H1 (cell line): ENCODE measurements around the gene STAT1. TPM values are rescaled to one million over a fixed set of nuclear protein-coding genes. Genes with fewer than 3 reads are reported as not detected.

Experiments used
- CTCF ChIA-PET: fragments of 300-600 bp; sonication (Branson Sonifier 250); formaldehyde crosslinking; loops from one replicate; lab custom pipeline; 2021; ENCODE audit not compliant: partially characterized antibody; lab: Charles Lee
- POLR2A ChIA-PET: fragments of 300-600 bp; sonication (Branson Sonifier 250); formaldehyde crosslinking; loops from one replicate; lab custom pipeline; 2021; ENCODE audit warnings: inconsistent platforms; ENCODE audit not compliant: partially characterized antibody; lab: Charles Lee
- DNase-seq, 2 experiments: peaks; one replicate each; pipeline versions ENCODE4 v3.0.0 to v3.0.0-alpha.2; 2010 to 2022; ENCODE audit warnings: low spot score in 2 of 2, low read depth in 1 of 2, mixed read lengths in 1 of 2
- FAIRE-seq: peaks from 2 replicates; lab custom pipeline; 2011; peaks lifted over from hg19 to GRCh38; lab: Jason Lieb, UNC
- H2AFZ ChIP-seq: 2 replicates; pipeline ENCODE4 v1.8.1; 2012; ENCODE audit warnings: low read length, inconsistent platforms
- H2AK5ac ChIP-seq: 2 replicates; pipeline ENCODE4 v1.6.1; 2013; ENCODE audit warnings: low read depth, low read length
- H2BK120ac ChIP-seq: replicated peaks from 2 replicates; pipeline ENCODE3; 2013; ENCODE audit warnings: low read depth, low read length, inconsistent platforms
- H2BK12ac ChIP-seq: 2 replicates; pipeline ENCODE4 v1.6.1; 2013; ENCODE audit warnings: low read depth, low read length
- H2BK15ac ChIP-seq: 2 replicates; pipeline ENCODE4 v1.6.1; 2013; ENCODE audit warnings: low read length
- H2BK20ac ChIP-seq: 2 replicates; pipeline ENCODE4 v1.6.1; 2013; ENCODE audit warnings: low read length
- H2BK5ac ChIP-seq: 2 replicates; pipeline ENCODE4 v1.6.1; 2013; ENCODE audit warnings: low read depth, low read length
- H3K14ac ChIP-seq: 2 replicates; pipeline ENCODE4 v1.6.1; 2013; ENCODE audit warnings: inconsistent platforms; ENCODE audit not compliant: insufficient read length
- H3K18ac ChIP-seq: 2 replicates; pipeline ENCODE4 v1.6.1; 2013; ENCODE audit warnings: low read length; ENCODE audit errors: extremely low read depth
- H3K23ac ChIP-seq: 2 replicates; pipeline ENCODE4 v1.6.1; 2013; ENCODE audit warnings: inconsistent platforms; ENCODE audit not compliant: insufficient read length
- H3K23me2 ChIP-seq: 2 replicates; pipeline ENCODE4 v1.6.1; 2013; ENCODE audit warnings: low read depth, low read length
- H3K27ac ChIP-seq: 2 replicates; pipeline ENCODE4 v1.6.1; 2011; ENCODE audit warnings: low read depth, low read length, inconsistent platforms
- H3K27me3 ChIP-seq, 4 experiments: replicated peaks in 1 of 4; 1 replicate in 1 of 4; 2 replicates in 3 of 4; pipeline versions ENCODE4 v1.6.1 to v1.8.1; 2011 to 2013; ENCODE audit warnings: low read length in 3 of 4, mild to moderate bottlenecking in 3 of 4, inconsistent platforms in 2 of 4, mixed read lengths in 2 of 4, moderate library complexity in 1 of 4; ENCODE audit not compliant: control insufficient read depth in 3 of 4, insufficient read depth in 3 of 4; ENCODE audit errors: extremely low read depth in 1 of 4
- H3K36me3 ChIP-seq, 4 experiments: 2 replicates each; pipeline versions ENCODE4 v1.6.1 to v1.8.1; 2011 to 2013; ENCODE audit warnings: mild to moderate bottlenecking in 4 of 4, low read length in 3 of 4, moderate library complexity in 2 of 4, control low read depth in 1 of 4, inconsistent platforms in 1 of 4; ENCODE audit not compliant: insufficient read depth in 4 of 4, control insufficient read depth in 2 of 4
- H3K4ac ChIP-seq: replicated peaks from 2 replicates; pipeline ENCODE3; 2013; ENCODE audit warnings: low read length, low read depth, mixed read lengths, inconsistent platforms; ENCODE audit not compliant: insufficient read length
- H3K4me1 ChIP-seq, 4 experiments: replicated peaks in 1 of 4; 1 replicate in 1 of 4; 2 replicates in 3 of 4; pipeline versions ENCODE4 v1.6.1 to v1.8.1; 2011 to 2013; ENCODE audit warnings: low read length in 3 of 4, inconsistent platforms in 2 of 4, mixed read lengths in 1 of 4; ENCODE audit not compliant: insufficient read depth in 4 of 4, control insufficient read depth in 3 of 4
- H3K4me2 ChIP-seq, 2 experiments: 2 replicates each; pipeline versions ENCODE4 v1.6.1 to v1.8.1; 2011 to 2013; ENCODE audit warnings: low read depth in 2 of 2, low read length in 2 of 2, control low read depth in 1 of 2, inconsistent platforms in 1 of 2, mild to moderate bottlenecking in 1 of 2; ENCODE audit not compliant: insufficient read depth in 1 of 2
- H3K4me3 ChIP-seq, 4 experiments: fragments of 200-600, 300-600 bp in 1 of 4; sonication (generic), shearing (Covaris generic), sonication (Bioruptor Twin) in 1 of 4; 2 replicates each; pipeline versions ENCODE4 v1.5.1 to v1.8.1; 2011 to 2016; ENCODE audit warnings: low read length in 4 of 4, low read depth in 3 of 4, control low read depth in 2 of 4, inconsistent platforms in 2 of 4, mild to moderate bottlenecking in 2 of 4, mixed read lengths in 1 of 4, moderate library complexity in 1 of 4; ENCODE audit not compliant: insufficient read depth in 2 of 4; ENCODE audit errors: extremely low read depth in 1 of 4
- H3K56ac ChIP-seq: replicated peaks from 2 replicates; pipeline ENCODE3; 2013; ENCODE audit warnings: low read depth, mild to moderate bottlenecking, mixed read lengths, low read length, inconsistent platforms; ENCODE audit not compliant: insufficient read length
- H3K79me1 ChIP-seq: 2 replicates; pipeline ENCODE4 v1.6.1; 2013; ENCODE audit warnings: low read depth, low read length, control low read depth
- H3K79me2 ChIP-seq, 2 experiments: 2 replicates each; pipeline versions ENCODE4 v1.6.1 to v1.8.1; 2012 to 2013; ENCODE audit warnings: low read length in 2 of 2, mild to moderate bottlenecking in 2 of 2, inconsistent platforms in 1 of 2; ENCODE audit not compliant: insufficient read depth in 2 of 2, control insufficient read depth in 1 of 2
- H3K9ac ChIP-seq, 4 experiments: replicated peaks in 1 of 4; 1 replicate in 1 of 4; 2 replicates in 3 of 4; pipeline versions ENCODE4 v1.6.1 to v1.8.1; 2011 to 2013; ENCODE audit warnings: low read depth in 3 of 4, low read length in 3 of 4, control low read depth in 2 of 4, mild to moderate bottlenecking in 2 of 4, moderate library complexity in 2 of 4, inconsistent platforms in 1 of 4; ENCODE audit errors: extremely low read depth in 1 of 4
- H3K9me3 ChIP-seq, 2 experiments: 2 replicates each; pipeline versions ENCODE4 v1.6.1 to v1.8.1; 2012 to 2013; ENCODE audit warnings: mild to moderate bottlenecking in 2 of 2, moderate library complexity in 2 of 2, control low read depth in 1 of 2, inconsistent platforms in 1 of 2, low read depth in 1 of 2, low read length in 1 of 2, mixed read lengths in 1 of 2; ENCODE audit not compliant: insufficient read depth in 2 of 2
- H4K20me1 ChIP-seq, 2 experiments: replicated peaks in 1 of 2; 2 replicates each; pipeline versions ENCODE3 to v1.8.1; 2011 to 2013; ENCODE audit warnings: inconsistent platforms in 2 of 2, low read length in 2 of 2, mild to moderate bottlenecking in 1 of 2; ENCODE audit not compliant: insufficient read depth in 2 of 2, control insufficient read depth in 1 of 2
- H4K5ac ChIP-seq: 2 replicates; pipeline ENCODE4 v1.6.1; 2013; ENCODE audit warnings: low read length, low read depth, mixed read lengths, inconsistent platforms; ENCODE audit not compliant: insufficient read length
- H4K8ac ChIP-seq: 2 replicates; pipeline ENCODE4 v1.8.0; 2013; ENCODE audit warnings: mild to moderate bottlenecking, moderate library complexity, low read length, inconsistent platforms; ENCODE audit not compliant: insufficient read depth; ENCODE audit errors: extremely low read depth
- H4K91ac ChIP-seq: replicated peaks from 2 replicates; pipeline ENCODE3; 2013; ENCODE audit warnings: low read length, mixed read lengths, inconsistent platforms; ENCODE audit not compliant: insufficient read length
- EGR1 ChIP-seq: IDR thresholded peaks from 2 replicates; pipeline ENCODE4 v1.6.1; 2011; ENCODE audit warnings: low read depth, low read length, borderline replicate concordance
- POLR2A ChIP-seq, 2 experiments: IDR thresholded peaks; 1 replicate in 1 of 2; 2 replicates in 1 of 2; pipeline ENCODE4 v1.6.1; 2011; ENCODE audit warnings: low read depth in 2 of 2, low read length in 2 of 2, mild to moderate bottlenecking in 2 of 2; ENCODE audit errors: control extremely low read depth in 1 of 2
- SUZ12 ChIP-seq: fragments of 200-600 bp; sonication (generic); IDR thresholded peaks from 2 replicates; pipeline ENCODE4 v1.6.1; 2012; ENCODE audit warnings: mild to moderate bottlenecking, inconsistent platforms, low read length, moderate library complexity, mixed read lengths
- WGBS, 2 experiments: shearing (Covaris generic) in 1 of 2; methylation state at CpG; one replicate each; pipeline versions ENCODE4 v1.1.6 to v1.1.7; 2013 to 2015; ENCODE audit warnings: low lambda C conversion rate in 2 of 2, mixed read lengths in 2 of 2, inconsistent platforms in 1 of 2, low coverage in 1 of 2, missing lambda C conversion rate in 1 of 2; ENCODE audit not compliant: insufficient replicate concordance in 2 of 2, insufficient coverage in 1 of 2, insufficient read length in 1 of 2; ENCODE audit errors: extremely low coverage in 1 of 2, missing lambda C conversion rate in 1 of 2; 5-methylcytosine and 5-hydroxymethylcytosine counted together
- polyA plus RNA-seq, 7 experiments: library from polyadenylated mRNA; depleted of rRNA in 3 of 7; stranded (reverse) in 5 of 7; unstranded in 2 of 7; fragments of >200 nt in 5 of 7; fragments of 200-250 nt in 2 of 7; gene quantifications; 1 replicate in 5 of 7; 2 replicates in 1 of 7; 4 replicates in 1 of 7; pipeline versions ENCODE4 v1.2.1 to v1.2.3, GENCODE V29; 2011 to 2013; ENCODE audit warnings: missing spikeins in 2 of 7, mixed read lengths in 2 of 7
- total RNA-seq: library from RNA; stranded (reverse); fragmentation: NEBNext Ultra II Directional; extraction: Animal tissue kit (Norgen Biotek cat#: 25700); gene quantifications from 2 replicates; pipeline ENCODE4 v1.2.1, GENCODE V29; 2021

The STAT1 gene
- total and polyA plus RNA-seq, 2 of the 8 experiments (the other 6 are each of a cell fraction or from before 2014, with no cell fraction given) = 20.3 to 43.0 TPM

GRCh38 chr2:190993292-190993643 is 20.7 kb downstream of the STAT1 start:
- no peak overlapping the region for H3K4me3 ChIP-seq
- DNase-seq (no peak), FAIRE-seq (no peak)
- WGBS, 2 experiments = 88% methylated on average over 6 of the region's 6 CpGs; no CpG with 5 or more reads in 1 of the 2 experiments
- H3K14ac ChIP-seq = no peak overlapping the region
- H3K79me1 ChIP-seq = no peaks in the 10 kb centered on the region
- no peaks in the 10 kb centered on the region for H3K23me2 ChIP-seq
- no peak overlapping the region for H3K18ac ChIP-seq
- no peak overlapping the region for H3K4ac ChIP-seq
- ChIA-PET POLR2A (no interaction called here), CTCF (interaction anchor here (0.7 to 1.5 kb wide), 3 partner anchors 20 to 46 kb away, joined by 3 to 4 read pairs (median 3); no protein-coding TSS in a partner anchor)
- no peak overlapping the region for H2AFZ ChIP-seq
- H2BK120ac ChIP-seq = no peak overlapping the region
- no peaks in the 10 kb centered on the region for H3K4me1 ChIP-seq
- H3K23ac ChIP-seq = no peak overlapping the region
- H2BK12ac ChIP-seq = no peak overlapping the region
- no peak overlapping the region for H3K56ac ChIP-seq
- H3K9me3 ChIP-seq = no peaks in the 10 kb centered on the region
- no peak overlapping the region for H3K9ac ChIP-seq
- peaks cover 10 to 68% (median 49%) of the 10 kb centered on the region in 4 experiments for H3K36me3 ChIP-seq
- H2BK15ac ChIP-seq = no peak overlapping the region
- H3K27ac ChIP-seq = no peak overlapping the region
- H2BK5ac ChIP-seq = no peak overlapping the region
- no peak overlapping the region for H2BK20ac ChIP-seq
- no peaks in the 10 kb centered on the region for H3K27me3 ChIP-seq
- TF ChIP-seq EGR1 = no peak
- TF ChIP-seq SUZ12 = no peak
- TF ChIP-seq POLR2A (IDR thresholded peaks at IDR 0.05; ENCODE audit: control extremely low read depth in 1 of 2, low read depth in 2 of 2, low read length in 2 of 2) = no peak
- no peak overlapping the region for H4K91ac ChIP-seq
- no peak overlapping the region for H4K8ac ChIP-seq
- H2AK5ac ChIP-seq = no peak overlapping the region
- H3K4me2 ChIP-seq = no peak overlapping the region
- H4K20me1 ChIP-seq = peaks cover 0 to 2% of the 10 kb centered on the region in 2 experiments
- no peaks in the 10 kb centered on the region for H3K79me2 ChIP-seq
- H4K5ac ChIP-seq = no peak overlapping the region
